CD4-positive, alpha-beta T cell treated with Interferon gamma for 1 hour (primary cell): ENCODE data around the gene POLR2L.

Experiments used
- DNase-seq: peaks from one replicate; pipeline ENCODE4 v3.0.0-alpha.2; 2020

The POLR2L gene

GRCh38 chr11:853682-854448, 11.5 kb upstream of the POLR2L start:
- DNase-seq = no peak

GRCh38 chr11:852762-853161, 10.4 kb upstream of the POLR2L start:
- no peak for DNase-seq

- no peak for DNase-seq
Observed at GRCh38 chr11:850775-851763, 8.7 kb upstream of the POLR2L start.

- no peak for DNase-seq
Observed at GRCh38 chr11:849951-850774, 7.8 kb upstream of the POLR2L start.

GRCh38 chr11:849104-849824, 6.9 kb upstream of the POLR2L start:
- no peak for DNase-seq

- DNase-seq = peak; percentile 55
Observed at GRCh38 chr11:848380-848931, 6.1 kb upstream of the POLR2L start.

GRCh38 chr11:847876-848275, 5.5 kb upstream of the POLR2L start:
- DNase-seq = no peak

DNA sequence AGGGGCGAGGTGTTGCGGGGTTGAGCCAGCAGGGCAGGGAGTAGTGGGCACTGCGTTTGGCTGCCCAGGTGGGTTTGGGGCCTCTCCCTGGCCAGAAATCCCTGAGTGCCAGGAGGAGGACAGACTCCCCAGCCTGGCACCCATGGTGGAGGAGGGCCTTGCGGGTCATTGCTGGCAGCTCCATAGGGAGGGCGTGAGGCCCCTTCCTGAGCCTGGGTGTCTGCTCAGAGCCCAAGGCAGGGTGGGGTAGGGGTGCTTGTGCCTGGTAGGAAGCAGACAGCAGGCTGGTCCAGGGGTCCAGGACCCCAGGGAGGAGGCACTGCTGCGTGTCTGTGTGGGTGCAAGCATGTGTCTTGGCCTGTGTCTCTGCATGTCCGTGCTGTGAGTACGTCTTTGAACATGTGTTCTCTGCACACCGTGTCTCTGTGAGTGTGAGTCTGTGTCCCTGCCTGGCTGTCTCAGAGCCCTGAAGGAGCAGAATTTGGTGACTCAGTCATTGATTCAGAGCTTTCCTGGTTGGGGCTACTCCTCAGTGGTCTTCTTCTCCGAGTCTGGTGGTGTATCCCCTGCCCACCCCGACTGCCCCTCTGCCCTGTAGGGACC, 4.3 kb upstream of the POLR2L start:
- DNase-seq = no peak

DNA sequence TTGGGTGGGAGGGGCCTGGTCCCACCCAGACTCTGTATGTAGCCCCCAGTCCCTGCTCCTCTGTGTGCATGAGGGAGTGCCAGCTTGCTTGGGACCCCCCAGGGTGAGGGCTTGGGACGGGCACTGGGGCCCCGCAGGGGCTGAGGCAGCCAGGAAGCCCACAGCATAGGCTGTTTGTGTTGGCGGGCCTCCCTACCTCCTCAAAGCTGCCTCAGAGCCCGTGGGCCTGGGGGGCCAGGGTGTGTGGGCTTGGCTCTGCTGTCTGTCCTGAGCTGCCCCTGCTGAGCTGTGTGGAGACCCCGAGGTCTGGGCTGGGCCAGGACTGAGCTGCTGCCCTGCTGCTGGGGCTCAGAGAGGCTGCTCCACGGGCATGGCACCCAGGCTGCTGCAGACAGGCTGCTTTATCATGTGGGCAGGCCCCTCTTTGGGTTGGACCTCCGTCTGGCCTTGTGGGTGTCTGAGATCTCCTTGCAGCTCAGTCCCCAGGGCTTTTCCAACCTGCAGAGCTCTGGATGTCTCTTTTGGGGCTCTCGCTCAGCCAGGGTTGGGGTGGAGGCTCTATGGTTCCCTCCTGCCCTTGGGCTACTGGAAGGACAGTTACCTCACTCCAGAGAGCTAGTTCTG, 3.7 kb upstream of the POLR2L start:
- no peak for DNase-seq

- DNase-seq = peak; percentile 54
Observed at GRCh38 chr11:844693-845644, 2.6 kb upstream of the POLR2L start.

GRCh38 chr11:843818-844692, 1.7 kb upstream of the POLR2L start:
- peak; percentile 64 for DNase-seq

DNA sequence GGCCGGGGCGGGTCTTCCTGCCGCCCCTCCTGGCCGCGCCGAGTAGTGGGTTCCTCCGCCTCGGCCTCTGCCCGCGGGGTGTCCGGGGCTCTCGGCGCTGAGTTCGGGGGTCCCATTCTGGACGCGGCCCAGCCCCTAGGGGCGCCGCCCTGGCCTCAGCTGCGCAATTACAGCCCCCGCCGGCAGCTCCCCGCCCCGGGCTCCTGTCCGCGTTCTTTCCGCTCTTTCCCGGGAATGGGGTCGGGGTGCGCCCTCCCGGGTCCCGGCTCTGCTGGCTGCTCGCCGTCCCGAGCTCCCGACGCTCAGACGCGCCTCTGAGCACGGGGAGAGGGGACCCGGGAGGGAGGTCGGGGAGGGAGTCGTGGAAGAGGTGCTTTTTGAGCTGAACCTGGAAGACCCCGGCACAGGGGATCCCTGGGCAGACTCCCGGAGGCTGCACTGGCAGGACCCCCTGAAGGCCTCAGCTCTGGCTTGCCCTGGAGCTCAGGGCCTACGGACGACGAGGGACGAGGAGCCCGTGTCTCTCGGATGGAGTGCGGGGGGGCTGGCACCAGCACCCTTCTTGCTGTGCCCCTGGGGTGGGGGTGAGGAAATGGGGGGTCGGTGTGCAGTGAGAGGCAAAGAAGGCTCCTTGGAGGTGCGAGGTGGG, 881 bp upstream of the POLR2L start:
- DNase-seq = no peak

DNA sequence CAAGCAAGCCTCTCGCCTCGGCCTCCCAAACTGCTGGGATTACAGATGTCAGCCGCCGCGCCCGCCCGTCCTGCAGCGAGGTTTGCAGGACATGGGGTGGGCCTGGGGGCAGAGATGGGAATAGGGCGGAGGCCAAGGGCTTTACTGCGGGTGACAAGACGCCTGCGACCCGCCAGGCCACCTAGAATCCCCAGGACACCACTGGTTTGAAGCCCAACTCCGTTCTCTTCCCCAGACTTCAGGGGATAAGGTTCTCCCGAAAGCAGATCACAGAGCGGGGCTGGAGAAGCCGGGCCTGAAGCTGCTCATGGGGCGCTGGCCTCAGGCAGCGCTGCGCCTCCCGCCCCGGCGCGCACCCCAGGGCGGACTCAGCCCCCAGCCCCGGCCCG, 354 bp downstream of the POLR2L start:
- DNase-seq = no peak

- no peak for DNase-seq
Observed at GRCh38 chr11:839875-840617, 2.3 kb downstream of the POLR2L start.

GRCh38 chr11:839280-839623, 3.1 kb downstream of the POLR2L start:
- DNase-seq = no peak

DNA sequence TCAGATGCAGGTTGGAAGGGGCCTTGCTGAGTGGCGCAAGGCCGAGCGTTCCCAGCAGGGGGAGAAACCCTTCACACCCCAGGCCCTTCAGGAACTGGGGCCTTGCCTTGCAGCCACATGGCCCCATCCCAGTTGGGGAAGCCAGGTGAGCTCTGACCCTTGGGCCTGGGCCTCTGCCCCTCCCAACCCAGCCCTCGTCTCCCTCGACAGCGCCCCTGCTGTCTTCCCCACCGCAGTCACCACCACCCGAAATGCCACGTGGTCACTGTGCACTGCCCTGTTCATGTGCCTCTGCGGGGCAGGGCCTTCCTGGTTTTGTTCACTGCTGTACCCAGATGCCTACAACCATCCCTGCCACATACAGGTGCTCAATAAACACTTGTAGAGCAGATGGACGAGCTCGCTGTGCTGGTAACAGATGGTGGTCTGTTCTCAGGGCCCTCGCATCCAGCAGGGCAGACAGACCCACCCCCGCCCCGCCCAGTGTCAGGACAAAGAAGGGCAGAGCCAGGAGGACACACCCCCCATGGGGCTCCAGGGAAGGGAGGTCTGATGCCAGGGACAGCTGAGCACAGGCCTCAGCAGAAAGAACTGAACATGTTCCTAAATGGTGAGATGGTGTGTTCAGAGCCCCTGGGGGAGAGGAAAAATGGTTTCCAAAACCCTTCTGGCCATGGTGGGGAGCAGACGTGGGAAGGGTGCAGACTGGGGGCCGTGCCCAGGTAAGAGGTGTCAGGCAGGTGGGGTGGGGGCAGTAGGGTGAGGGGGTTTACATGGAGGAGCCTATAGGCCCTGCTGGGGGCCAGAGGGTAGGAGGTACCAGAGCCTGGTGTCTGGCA, 3.7 kb downstream of the POLR2L start:
- no peak for DNase-seq

DNA sequence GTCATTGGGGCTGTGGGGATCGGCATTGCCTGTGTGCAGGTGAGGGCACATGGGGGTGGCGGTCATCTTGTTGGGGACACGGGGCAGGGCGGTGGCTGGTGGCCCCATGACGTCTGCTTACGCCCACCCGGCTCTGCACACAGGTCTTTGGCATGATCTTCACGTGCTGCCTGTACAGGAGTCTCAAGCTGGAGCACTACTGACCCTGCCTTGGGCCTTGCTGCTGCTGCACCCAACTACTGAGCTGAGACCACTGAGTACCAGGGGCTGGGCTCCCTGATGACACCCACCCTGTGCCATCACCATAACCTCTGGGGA, 4.4 kb downstream of the POLR2L start:
- no peak for DNase-seq
